HG03457 (cell line): Measurements from ENCODE around the gene CDHR5.
"Not testable (repeated sequence)": the region's sequence is repeated elsewhere in the genome, so short reads cannot be mapped to it uniquely, and the experiment has no call there.

Experiments
- ATAC-seq: cut with Tn5 transposase; IDR thresholded peaks from one replicate; pipeline ENCODE4 v1.9.1; 2021; ENCODE audit warnings: moderate number of reproducible peaks; ENCODE audit not compliant: unreplicated experiment

The CDHR5 gene, protein sequence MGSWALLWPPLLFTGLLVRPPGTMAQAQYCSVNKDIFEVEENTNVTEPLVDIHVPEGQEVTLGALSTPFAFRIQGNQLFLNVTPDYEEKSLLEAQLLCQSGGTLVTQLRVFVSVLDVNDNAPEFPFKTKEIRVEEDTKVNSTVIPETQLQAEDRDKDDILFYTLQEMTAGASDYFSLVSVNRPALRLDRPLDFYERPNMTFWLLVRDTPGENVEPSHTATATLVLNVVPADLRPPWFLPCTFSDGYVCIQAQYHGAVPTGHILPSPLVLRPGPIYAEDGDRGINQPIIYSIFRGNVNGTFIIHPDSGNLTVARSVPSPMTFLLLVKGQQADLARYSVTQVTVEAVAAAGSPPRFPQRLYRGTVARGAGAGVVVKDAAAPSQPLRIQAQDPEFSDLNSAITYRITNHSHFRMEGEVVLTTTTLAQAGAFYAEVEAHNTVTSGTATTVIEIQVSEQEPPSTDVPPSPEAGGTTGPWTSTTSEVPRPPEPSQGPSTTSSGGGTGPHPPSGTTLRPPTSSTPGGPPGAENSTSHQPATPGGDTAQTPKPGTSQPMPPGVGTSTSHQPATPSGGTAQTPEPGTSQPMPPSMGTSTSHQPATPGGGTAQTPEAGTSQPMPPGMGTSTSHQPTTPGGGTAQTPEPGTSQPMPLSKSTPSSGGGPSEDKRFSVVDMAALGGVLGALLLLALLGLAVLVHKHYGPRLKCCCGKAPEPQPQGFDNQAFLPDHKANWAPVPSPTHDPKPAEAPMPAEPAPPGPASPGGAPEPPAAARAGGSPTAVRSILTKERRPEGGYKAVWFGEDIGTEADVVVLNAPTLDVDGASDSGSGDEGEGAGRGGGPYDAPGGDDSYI

DNA sequence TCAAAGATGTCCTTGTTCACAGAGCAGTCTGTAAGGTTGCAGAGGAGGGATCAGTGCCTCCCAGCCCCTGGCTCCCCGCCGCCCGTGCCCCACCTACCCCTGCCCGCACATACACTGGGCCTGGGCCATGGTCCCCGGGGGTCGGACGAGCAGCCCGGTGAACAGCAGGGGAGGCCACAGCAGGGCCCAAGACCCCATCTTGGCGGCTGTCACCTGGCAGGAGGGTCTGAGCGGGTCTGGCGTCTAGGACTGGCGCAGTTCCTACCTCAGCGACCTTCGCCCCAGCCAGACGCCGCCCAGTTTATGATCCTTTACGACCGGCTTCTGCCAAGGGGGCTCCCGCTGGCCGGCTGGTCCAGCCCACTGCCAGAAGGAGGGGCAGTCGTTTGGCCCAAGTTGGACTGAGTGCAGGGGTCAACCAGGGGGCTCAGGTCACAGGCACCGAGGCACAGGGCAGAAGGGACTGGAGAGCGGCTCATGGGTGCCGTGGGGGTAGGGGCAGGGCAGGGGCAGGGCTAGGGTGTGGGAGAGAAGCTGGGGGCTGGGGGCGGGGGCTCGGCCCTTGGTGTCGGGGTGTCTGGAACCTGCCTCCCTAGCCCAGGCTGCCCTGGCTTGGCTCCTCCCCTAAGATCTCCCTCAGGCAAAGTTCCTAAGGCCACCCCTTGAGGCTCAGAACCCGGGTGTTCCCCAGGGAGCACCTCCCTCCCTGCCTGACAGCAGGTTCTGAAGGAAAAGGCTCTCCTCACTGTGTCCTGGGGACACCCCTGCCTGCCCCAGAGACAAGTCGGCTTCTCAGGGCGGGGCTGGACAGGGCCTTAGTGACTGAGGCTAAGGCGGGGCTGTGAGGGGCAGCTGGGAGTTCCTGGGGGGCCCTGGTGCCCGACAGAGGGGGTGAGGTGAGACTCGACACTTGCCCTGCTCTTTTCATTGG lies at the start of gene CDHR5:
TSS of gene CDHR5 (minus strand) at position 251 of the 931 bp plus-strand sequence. CDS start at position 198, 53 bp downstream.
- no peak for ATAC-seq

DNA sequence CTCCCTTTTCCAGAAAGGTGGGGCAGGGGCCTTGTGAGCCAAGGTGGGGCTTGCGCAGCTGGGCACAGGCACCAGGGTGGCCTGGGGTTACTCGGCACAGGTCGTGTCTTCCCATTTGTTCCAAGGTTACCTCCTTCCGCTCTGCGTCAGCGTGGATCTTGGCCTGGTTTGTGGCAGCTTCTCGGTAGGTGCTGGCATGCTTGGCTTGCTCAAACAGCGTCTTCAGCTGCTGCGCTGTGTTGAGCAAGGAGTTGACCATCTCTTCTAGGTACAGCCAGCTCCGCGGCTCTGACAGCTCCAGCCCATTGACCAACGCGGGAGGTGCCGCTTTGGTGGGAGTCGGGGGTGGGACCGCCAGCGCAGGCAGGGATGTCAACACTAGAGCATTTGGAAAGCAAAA lies 49.7 kb upstream of the CDHR5 start:
- no peak for ATAC-seq

DNA sequence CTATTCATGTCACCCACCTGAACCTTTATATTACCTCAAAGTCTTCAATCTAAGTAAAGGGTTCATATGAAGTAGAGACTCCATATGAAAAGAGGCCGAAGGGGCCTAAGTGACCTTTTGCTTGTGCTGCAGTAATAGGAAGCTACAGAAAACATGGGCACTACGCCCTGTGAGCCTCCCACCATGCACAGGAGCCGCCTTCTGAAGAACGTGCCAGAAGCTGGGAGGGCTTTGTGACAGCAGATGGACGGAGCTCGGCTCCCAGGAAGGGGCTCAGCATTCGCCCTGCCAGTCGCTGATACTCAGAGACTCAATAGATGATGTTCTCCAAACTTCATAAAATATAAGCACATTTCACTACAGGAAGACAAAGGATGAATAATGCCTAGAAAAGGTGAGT lies 49.1 kb upstream of the CDHR5 start:
- no peak for ATAC-seq

DNA sequence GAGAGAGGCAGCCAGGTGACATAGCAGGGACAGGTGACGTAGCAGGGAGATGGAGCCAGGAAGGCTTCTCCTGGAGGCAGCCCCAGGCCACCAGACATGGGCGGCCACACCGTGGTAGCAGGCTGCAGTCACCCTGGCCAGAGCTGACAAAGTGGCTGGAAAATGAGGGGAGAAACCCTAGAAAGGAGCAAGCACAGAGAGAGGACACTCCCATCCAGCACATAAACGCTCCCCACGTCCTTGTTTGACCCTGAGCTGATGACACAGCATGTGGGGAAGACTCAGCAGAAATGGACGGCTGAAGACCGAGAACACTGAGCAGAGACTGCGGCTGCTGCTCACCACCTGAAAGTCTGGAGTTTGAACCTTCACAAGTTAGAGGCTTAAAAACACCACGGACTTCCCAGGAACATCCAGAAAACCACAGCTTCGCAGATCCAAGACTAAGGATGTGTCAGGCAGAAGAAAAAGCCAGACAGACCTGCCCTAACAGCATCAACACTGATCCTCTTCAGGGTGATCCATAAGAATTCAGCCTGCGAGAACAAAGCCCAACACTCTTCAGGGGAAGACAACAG lies 41.0 kb upstream of the CDHR5 start:
- ATAC-seq = no peak

DNA sequence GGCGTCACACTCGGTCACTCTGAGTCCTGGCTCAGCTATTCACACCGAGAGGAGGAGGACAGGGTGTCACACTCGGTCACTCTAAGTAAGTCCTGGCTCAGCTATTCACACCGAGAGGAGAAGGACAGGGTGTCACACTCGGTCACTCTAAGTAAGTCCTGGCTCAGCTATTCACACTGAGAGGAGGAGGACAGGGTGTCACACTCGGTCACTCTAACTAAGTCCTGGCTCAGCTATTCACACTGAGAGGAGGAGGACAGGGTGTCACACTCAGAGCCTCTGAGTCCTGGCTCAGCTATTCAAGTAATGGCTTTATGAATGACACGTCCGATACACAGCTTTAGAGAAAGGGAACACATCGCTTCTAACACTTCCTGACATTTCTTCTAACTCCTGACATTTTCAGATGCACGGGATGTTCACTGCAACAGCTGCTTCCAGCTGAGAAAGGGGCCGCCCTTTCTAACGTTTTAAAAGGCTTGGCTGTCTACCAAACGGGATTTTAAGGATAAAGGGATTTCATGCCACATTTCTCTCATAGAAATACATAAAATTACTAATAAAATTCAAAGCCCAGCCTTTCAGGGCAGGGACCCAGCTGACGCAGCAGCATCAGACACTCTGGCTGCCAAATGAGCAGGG lies 40.4 kb upstream of the CDHR5 start:
- no peak for ATAC-seq

DNA sequence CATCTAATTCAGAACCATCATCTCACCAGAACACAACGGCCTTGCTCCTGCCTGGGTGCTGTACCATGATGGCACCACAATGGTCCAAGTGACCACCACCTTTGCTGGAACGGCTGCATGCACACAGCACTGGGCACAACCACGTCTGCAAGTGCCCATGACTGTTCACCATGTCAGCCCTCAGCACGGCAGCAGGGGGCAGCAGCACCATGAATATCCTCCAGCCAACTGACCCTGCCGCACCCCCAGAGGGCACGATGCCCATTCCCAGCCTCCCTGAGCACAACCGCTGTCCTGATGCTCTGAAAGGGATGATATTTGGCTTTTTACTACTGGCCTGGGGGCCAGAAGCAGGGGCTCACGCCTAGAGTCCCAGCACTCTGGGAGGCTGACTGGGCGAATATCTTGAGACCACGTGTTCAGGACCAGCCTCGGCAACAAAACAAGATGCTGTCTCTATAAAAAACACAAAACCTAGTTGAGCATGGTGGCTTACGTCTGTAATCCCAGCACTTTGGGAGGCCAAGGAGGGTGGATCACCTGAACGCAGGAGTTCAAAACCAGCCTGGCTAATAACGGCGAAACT lies 38.0 kb upstream of the CDHR5 start:
- ATAC-seq = no peak

DNA sequence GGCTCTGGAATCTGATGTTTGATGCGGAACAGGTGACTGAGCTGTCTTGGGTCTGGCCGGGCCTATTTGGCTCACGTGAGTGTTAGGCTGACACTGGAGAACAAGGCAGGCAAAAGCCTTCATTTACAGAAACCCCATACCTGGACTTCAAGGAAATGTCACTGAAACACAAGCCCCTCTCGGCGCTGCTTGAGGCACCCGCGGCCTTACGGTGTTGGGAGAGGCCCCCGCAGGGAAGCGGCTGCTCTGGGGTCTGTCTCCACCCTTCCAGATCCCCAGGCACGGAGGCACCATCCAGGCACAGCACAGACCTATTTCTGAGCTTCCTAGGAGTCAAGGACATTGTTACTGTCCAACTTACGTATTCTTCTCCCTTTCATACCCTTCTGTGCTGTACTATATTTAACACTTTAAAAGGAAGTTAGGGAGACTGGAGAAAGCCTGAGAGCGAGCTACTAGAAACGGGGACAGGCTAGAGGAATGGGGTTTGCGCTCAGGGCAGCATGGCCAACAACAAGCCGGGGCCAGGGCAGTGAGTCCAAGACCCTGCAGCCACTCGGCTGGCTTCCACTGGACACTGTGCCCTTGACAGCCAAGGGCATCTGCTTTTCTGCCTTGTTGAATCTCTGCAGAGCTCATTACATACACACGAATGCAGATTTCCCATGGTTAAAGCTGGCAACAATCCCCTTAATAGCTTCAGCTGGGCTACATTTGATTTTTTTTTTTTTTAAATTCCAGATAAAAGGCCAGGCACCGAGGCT lies 36.1 kb upstream of the CDHR5 start:
- ATAC-seq = no peak

DNA sequence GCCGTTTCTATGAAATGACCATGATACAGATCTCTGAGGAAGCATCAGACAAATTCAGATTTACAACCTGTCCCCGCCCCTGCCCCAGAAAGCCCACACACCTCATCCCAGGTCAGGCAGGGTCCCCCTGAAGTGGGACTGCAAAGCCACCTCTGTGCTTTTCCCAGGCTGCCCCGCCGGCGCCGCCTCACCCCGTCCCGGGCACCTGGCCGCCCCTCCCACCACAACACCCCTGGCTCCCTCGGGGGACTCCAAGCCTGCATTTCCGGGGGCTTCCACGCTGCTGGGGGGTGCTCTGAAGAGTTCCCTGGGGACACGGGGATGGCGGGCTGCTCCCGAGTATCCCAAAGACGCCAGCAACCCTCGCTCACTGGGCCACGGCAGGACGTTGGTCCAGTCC lies 35.5 kb upstream of the CDHR5 start:
- ATAC-seq = no peak

DNA sequence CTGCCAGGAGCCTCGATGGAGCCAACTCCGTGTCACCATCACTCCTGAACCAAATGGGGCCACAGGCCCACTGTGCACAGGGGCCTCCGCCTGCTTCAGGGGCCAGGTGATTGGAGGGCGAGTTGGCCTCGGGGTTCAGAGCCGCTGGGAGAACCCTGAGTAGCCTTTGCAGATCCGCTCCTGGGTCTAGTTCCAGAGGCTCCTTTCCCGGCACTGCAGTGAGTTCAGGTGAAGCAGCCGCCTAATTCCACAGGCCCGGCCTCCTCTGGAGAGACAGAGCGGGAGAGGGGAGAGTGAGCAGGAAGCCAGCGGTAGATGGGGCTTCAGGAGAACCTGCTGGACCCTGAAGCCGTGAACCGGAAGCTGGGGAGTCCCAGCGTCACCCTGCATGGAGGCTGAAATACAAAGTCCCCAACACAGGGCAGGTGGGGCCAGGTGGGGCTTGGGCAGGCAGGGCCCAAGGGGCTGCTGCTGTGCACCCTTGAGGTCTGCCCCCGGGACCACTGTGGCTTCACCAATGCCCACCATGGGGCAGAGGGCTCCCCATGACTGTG lies 34.9 kb upstream of the CDHR5 start:
- ATAC-seq = no peak

DNA sequence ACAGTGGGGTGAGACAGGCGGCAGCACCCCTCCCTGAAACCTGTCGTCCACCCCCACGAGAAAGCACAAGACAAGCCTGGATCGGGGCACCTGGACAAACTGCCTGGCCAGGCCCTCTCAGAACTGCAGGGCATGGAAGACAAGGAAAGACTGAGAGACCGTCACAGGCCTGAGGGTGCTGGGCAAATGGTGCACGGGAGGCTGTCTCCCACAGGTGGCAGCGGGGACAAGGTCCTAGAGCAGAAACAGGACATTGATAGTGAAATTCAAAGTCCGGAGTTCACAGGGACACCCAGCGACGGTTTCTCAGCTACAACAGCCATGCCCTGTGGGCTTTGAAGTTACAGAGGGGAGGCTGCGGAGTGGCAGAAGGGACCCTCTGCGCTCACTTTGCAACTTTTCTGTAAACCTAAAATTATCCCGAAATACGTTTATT lies 33.0 kb upstream of the CDHR5 start:
- no peak for ATAC-seq

DNA sequence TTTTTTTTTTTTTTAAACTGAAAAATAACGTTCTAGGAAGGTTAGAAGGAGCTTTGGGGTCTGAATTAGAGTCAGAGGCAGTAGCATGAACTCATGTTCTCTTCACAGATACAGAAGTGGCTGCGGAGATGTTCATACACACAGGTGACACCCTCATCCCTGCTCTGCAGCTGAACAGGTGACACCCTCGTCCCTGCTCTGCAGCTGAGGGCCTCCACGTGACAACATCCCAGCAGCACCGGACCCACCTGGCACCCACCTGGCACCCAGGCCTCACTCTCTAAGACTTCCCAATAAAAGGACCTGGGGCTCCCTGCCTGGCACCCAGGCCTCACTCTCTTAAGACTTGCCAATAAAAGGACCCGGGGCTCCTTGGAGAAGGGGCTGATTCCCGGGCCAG lies 32.1 kb upstream of the CDHR5 start:
- no peak for ATAC-seq

DNA sequence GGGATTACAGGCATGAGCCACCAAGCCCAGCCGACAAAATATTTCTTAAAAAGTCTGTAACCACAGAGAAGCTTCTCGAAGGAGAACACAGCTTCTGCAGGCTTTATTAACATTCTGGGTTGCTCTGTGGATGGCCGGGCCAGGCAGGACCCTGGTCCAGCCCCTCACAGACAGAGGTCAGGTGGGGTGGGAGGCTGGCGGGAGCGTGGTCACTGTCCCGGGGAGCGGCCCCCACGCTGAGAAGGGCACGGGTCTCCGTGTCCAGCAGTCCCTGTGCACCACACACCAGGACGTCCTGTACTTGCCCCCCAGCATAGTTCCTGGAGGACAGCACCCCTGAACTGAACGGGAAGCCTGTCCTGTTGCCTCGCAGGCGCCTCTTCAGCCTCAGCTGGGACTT lies 31.7 kb upstream of the CDHR5 start:
- ATAC-seq = no peak

DNA sequence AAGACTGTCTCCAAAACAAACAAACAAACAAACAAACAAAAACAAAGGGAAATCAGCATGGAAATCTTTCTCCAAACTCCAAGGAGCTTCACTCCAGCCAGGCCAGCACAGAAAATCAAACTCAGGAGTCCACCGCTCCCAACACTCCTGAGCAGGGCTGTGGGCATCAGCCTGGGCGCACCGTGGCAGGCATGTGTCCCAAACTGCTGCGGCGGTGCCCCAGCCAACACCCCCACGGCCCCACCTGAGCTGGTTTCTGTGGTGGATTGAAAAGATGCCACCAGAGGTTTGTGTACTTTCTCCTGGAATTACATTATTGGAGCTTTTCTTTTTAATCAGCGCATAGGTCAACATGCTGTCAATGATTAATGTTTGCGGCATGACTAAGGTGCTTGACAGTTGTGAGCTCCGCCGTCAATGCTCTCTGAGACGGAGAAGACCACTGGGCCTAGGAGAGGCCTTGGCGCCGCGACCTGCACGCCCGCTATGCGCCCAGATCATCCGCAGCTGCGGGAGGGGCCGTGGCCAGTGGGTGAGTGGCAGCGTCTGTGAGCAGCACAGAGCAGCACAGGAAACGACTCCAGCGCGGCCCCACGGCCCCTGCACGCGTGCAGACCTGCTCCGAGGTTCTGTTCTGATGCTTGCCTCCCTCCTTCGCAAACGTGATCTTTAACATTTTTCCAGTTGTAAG lies 30.4 kb upstream of the CDHR5 start:
- ATAC-seq = no peak

DNA sequence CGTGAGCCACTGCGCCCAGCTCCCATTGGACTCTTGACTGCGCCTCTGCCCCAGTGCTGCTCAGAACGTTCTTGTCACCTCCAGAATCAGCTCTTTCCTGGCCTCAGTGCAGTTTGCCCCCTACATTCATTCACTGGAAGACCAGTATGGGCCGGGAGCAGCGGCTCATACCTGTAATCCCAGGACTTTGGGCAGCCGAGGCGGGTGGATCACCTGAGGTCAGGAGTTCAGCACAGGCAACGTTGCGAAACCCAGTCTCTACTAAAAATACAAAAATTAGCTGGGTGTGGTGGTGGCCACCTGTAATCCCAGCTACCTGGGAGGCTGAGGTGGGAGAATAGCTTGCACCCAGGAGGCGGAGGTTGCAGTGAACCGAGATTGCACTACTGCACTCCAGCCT lies 29.7 kb upstream of the CDHR5 start:
- not testable (repeated sequence) for ATAC-seq

DNA sequence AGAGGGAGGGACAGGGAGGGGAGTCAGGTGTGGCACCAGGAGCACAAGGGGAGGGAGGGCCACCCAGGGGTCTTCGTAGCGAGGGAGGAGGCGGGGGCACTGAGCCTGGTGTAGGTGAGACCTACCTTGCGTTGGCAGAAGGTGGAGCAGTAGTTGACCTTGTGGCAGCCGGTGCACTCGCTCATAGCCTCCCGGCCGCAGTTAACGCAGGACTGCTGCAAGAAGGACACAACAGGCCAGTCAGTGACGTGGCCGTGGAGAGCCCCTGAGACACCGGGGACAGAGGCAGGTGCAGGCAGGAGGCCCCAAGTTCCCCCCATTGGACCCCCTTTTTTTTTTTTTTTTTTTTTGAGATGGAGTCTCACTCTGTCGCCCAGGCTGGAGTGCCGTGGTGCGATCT lies 29.1 kb upstream of the CDHR5 start:
- no peak for ATAC-seq

DNA sequence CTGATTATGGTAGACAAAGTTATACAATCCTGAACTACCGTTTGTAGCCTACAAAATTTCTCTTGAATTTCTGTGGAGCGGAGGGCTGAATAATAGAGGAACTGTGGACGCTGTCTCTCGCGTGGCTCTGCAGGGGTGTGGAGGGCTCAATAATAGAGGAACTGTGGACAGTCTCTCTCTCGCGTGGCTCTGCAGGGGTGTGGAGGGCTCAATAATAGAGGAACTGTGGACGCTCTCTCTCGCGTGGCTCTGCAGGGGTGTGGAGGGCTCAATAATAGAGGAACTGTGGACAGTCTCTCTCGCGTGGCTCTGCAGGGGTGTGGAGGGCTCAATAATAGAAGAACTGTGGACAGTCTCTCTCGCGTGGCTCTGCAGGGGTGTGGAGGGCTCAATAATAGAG lies 28.4 kb upstream of the CDHR5 start:
- not testable (repeated sequence) for ATAC-seq

DNA sequence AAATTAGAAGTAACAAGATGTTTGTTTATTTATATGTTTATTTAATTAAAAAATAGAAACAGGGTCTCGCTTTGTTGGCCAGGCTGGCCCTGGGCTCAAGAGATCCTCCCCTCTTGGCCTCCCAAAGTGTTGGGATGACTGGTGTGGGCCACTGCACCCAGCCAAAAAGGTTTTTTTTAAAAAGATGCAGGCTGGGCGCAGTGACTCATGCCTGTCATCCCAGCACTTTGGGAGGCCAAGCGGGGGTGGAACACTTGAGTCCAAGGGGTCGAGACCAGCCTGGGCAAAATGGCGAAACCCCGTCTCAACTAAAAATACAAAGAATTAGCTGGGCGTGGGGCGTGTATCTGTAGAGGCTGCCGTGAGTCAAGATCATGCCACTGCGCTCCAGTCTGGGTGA lies 25.7 kb upstream of the CDHR5 start:
- no peak for ATAC-seq

DNA sequence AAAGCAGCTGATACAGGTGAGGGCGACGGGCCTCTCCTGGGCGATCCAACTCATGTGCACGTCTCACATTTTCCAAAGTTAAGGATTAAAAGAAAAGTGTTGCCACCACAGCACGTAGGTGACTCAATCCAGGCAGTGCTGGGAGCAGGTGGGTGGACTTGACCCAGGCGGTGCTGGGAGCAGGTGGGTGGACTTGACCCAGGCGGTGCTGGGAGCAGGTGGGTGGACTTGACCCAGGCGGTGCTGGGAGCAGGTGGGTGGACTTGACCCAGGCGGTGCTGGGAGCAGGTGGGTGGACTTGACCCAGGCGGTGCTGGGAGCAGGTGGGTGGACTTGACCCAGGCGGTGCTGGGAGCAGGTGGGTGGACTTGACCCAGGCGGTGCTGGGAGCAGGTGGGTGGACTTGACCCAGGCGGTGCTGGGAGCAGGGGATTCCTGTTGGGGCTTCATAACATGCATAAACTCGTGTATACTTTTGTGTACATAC lies 23.0 kb upstream of the CDHR5 start:
- ATAC-seq = not testable (repeated sequence)
